Thoracic aorta (tissue), 2 donors: ENCODE data around the gene RALBP1. TPM values are rescaled to one million over a fixed set of nuclear protein-coding genes. Genes with fewer than 3 reads are reported as not detected.
"Not testable (repeated sequence)": the region's sequence is repeated elsewhere in the genome, so short reads cannot be mapped to it uniquely, and the experiment has no call there.

Source experiments
- ATAC-seq: fragments of 150-250 bp; one replicate; pipeline ENCODE4 v1.8.0; 2017; ENCODE audit warnings: low read depth; ENCODE audit not compliant: insufficient number of reproducible peaks, low FRiP score
- DNase-seq: peaks from one replicate; pipeline ENCODE4 v3.0.0-alpha.2; 2020; ENCODE audit warnings: low spot score
- H3K27ac ChIP-seq, 2 donors: fragments of 200-600 bp; sonication (generic); 1 replicate in 1 of 2; 2 replicates in 1 of 2; pipeline ENCODE4 v1.5.1; 2016; ENCODE audit warnings: mild to moderate bottlenecking in 2 of 2, moderate library complexity in 2 of 2
- H3K27me3 ChIP-seq: fragments of 200-600 bp; sonication (generic); replicated peaks from 2 replicates; pipeline ENCODE4 v1.6.0; 2016; ENCODE audit warnings: mild to moderate bottlenecking; ENCODE audit not compliant: insufficient read depth
- H3K36me3 ChIP-seq: fragments of 200-600 bp; sonication (generic); one replicate; pipeline ENCODE4 v1.5.1; 2016
- H3K4me1 ChIP-seq, 2 donors: fragments of 200-600 bp; sonication (generic); 1 replicate in 1 of 2; 2 replicates in 1 of 2; pipeline versions ENCODE4 v1.5.1 to v1.6.0; 2016; ENCODE audit warnings: low read depth in 2 of 2, mild to moderate bottlenecking in 1 of 2; ENCODE audit not compliant: control insufficient read depth in 1 of 2
- H3K4me3 ChIP-seq: fragments of 200-600 bp; sonication (generic); 2 replicates; pipeline ENCODE4 v1.5.1; 2016; ENCODE audit warnings: mild to moderate bottlenecking
- H3K9me3 ChIP-seq: fragments of 200-600 bp; sonication (generic); 2 replicates; pipeline ENCODE4 v1.5.1; 2016
- total RNA-seq, 2 donors: library from RNA; depleted of rRNA; stranded (reverse); fragments of >200 nt; gene quantifications; one replicate each; pipeline versions ENCODE4 v1.1.0 to v1.2.3, GENCODE V29; 2016
- TF ChIP-seq, protein P1 (sequence below): fragments of 200-600 bp; sonication (generic); IDR thresholded peaks from one replicate; pipeline ENCODE4 v1.5.1; 2019; ENCODE audit warnings: antibody characterized with exemption

Gene RALBP1
- total RNA-seq, 2 donors from 2014 or later: 47.1 to 54.2 TPM

DNA sequence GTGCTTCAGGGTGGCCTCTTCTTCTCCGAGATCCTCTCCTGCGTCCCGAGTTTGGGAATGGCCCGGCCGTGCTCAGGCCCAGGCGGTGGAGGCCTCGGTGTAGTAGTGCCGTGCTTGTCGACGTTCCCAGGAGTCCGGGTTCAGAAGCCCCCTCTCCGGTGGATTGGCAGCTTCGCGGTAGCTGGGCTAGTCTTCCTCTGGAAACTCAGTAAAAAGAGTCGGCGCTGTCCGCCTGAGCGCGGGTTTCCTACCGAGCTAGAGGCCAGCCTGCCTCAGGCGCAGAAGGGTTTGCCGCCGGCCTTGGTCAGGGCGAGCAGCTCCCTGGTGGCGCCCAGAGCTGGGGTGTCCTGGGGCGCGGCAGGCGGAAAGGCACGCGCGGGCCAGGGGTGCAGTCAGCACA is 3.2 kb downstream of the RALBP1 start:
- no peak overlapping the region for H3K27ac ChIP-seq
- TF ChIP-seq, protein P1, sequence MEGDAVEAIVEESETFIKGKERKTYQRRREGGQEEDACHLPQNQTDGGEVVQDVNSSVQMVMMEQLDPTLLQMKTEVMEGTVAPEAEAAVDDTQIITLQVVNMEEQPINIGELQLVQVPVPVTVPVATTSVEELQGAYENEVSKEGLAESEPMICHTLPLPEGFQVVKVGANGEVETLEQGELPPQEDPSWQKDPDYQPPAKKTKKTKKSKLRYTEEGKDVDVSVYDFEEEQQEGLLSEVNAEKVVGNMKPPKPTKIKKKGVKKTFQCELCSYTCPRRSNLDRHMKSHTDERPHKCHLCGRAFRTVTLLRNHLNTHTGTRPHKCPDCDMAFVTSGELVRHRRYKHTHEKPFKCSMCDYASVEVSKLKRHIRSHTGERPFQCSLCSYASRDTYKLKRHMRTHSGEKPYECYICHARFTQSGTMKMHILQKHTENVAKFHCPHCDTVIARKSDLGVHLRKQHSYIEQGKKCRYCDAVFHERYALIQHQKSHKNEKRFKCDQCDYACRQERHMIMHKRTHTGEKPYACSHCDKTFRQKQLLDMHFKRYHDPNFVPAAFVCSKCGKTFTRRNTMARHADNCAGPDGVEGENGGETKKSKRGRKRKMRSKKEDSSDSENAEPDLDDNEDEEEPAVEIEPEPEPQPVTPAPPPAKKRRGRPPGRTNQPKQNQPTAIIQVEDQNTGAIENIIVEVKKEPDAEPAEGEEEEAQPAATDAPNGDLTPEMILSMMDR: no peak
- H3K27me3 ChIP-seq: no peaks in the 10 kb centered on the region
- DNase-seq: no peak
- no peaks in the 10 kb centered on the region for H3K9me3 ChIP-seq
- no peaks in the 10 kb centered on the region for H3K36me3 ChIP-seq
- peaks cover 2 to 14% of the 10 kb centered on the region in 2 donors for H3K4me1 ChIP-seq
- ATAC-seq: no peak
- H3K4me3 ChIP-seq: no peak overlapping the region

DNA sequence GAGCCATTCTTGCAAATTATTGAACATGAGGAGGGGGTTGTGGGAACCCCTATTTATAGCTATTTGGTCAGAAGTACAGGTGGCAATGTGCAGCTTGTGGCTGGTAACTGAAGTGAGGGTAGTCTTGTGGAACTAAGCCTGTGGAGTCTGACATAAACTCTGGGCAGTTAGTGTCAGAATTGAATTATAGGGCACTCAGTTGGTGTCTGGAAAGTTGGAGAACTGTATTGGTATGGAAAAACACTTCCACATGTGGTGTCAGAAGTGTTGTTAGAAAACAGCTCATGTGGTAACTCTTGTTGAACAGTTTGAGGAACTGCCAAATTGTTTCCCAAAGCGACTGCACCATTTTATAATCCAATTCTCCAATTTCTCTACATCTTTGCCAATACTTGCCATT is 7.5 kb downstream of the RALBP1 start:
- Histone ChIP-seq H3K9me3 (no peaks in the 10 kb centered on the region), H3K4me3 (no peak overlapping the region), H3K27ac (no peak overlapping the region), H3K36me3 (no peaks in the 10 kb centered on the region), H3K27me3 (no peaks in the 10 kb centered on the region), H3K4me1 (no peaks in the 10 kb centered on the region)
- DNase-seq (no peak), ATAC-seq (no peak)
- TF ChIP-seq, protein P1: no peak

DNA sequence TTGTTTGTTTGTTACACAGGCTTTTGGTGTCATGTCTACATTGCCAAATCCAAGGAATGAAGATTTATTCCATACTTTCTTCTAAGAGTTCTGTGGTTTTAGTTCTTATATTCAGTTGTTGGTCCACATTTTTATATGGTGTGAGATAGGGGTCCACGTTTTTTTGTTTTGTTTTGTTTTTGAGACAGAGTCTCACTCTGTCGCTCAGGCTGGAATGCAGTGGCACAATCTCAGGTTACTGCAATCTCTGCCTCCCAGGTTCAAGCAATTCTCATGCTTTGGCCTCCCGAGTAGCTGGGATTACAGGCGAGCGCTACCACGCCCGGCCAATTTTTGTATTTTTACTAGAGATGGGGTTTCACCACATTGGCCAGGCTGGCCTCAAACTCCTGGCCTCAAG is 8.2 kb downstream of the RALBP1 start:
- ATAC-seq (no peak), DNase-seq (no peak)
- Histone ChIP-seq H3K36me3 (no peaks in the 10 kb centered on the region), H3K4me3 (no peak overlapping the region), H3K27ac (no peak overlapping the region), H3K9me3 (no peaks in the 10 kb centered on the region), H3K4me1 (no peaks in the 10 kb centered on the region), H3K27me3 (no peaks in the 10 kb centered on the region)
- TF ChIP-seq, protein P1: no peak

DNA sequence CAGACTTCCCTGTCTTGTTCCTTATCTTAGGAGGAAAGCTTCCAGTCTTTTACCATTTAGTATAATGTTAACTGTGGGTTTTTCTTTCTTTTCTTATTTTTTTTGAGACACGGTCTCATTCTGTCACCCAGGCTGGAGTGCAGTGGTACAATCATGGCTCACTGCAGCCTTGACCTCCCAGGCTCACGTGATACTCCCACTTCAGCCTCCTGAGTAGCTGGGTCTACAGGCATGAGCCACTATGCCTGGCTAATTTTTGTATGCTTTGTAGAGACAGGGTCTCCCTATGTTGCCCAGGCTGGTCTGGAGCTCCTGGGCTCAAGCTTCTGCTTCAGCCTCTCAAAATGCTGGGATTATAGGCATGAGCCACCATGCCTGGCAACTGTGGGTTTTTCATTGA is 9.5 kb downstream of the RALBP1 start:
- not testable (repeated sequence) for H3K27me3 ChIP-seq, H3K4me3 ChIP-seq, H3K4me1 ChIP-seq, ATAC-seq, H3K36me3 ChIP-seq, DNase-seq, H3K27ac ChIP-seq, H3K9me3 ChIP-seq

DNA sequence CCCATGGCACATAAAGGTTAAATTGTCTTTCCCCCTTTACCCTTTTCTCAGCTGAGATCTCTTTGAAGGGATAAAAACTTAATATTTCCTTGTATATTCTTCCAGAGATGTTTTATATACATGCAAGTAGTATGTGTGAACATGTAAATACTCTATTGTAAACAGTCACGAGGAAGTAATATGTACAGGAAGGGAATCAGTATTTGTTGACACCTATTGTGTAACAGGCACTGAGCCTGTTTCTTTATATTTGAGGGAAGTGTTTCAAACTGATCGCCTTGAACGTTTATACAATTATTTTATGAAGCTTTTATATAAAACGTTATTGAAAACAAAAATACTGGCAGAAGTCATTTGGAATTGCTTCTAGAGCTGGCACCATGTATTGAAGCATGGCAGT is 13.2 kb downstream of the RALBP1 start:
- ATAC-seq: no peak
- Histone ChIP-seq H3K27me3 (no peaks in the 10 kb centered on the region), H3K27ac (no peak overlapping the region), H3K9me3 (no peaks in the 10 kb centered on the region), H3K4me3 (no peak overlapping the region), H3K4me1 (no peaks in the 10 kb centered on the region), H3K36me3 (no peaks in the 10 kb centered on the region)
- DNase-seq: no peak
- TF ChIP-seq, protein P1: no peak

DNA sequence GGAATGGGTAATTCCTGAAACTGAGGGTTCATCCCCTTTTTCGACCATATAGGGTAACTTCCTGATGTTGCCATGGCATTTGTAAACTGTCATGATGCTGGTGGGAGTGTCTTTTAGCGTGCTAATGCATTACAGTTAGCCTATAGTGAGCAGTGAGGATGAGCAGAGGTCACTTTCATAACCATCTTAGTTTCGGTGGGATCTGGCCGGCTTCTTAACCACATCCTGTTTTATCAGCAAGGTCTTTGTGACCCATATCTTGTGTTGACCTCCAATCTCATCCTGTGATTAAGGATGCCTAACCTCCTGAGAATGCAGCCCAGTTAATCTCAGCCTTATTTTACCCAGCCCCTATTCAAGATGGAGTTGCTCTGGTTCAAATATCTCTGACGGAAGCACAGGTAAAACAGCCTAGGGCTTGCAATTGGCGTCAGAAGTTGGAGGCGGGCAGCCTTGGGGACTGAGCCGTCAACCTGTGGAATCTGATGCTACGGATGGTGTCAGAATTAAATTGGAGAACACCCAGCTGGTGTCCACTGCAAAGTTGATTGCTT is 19.5 kb downstream of the RALBP1 start:
- Histone ChIP-seq H3K4me1 (no peaks in the 10 kb centered on the region), H3K36me3 (no peaks in the 10 kb centered on the region), H3K27ac (no peak overlapping the region), H3K9me3 (no peaks in the 10 kb centered on the region), H3K4me3 (no peak overlapping the region), H3K27me3 (no peaks in the 10 kb centered on the region)
- no peak for ATAC-seq
- no peak for DNase-seq
- TF ChIP-seq, protein P1: no peak
